Astrocyte (in vitro differentiated cells and primary cell): ENCODE data around the gene AGPAT1. TPM values are rescaled to one million over a fixed set of nuclear protein-coding genes. Genes with fewer than 3 reads are reported as not detected.

ENCODE experiments used
- DNase-seq: peaks from one replicate; pipeline ENCODE4 v3.0.0-alpha.2; 2010; ENCODE audit warnings: low read depth
- FAIRE-seq: peaks from 2 replicates; lab custom pipeline; 2011; peaks lifted over from hg19 to GRCh38; lab: Jason Lieb, UNC
- H2AFZ ChIP-seq: 2 replicates; pipeline ENCODE4 v1.6.0; 2012; ENCODE audit warnings: low read depth, low read length, inconsistent platforms
- H3K27ac ChIP-seq: 2 replicates; pipeline ENCODE4 v1.5.1; 2011; ENCODE audit warnings: low read depth, low read length, inconsistent platforms
- H3K27me3 ChIP-seq: 2 replicates; pipeline ENCODE4 v1.6.0; 2011; ENCODE audit warnings: low read length, inconsistent platforms; ENCODE audit not compliant: insufficient read depth
- H3K36me3 ChIP-seq: 2 replicates; pipeline ENCODE4 v1.5.1; 2011; ENCODE audit warnings: low read length, inconsistent platforms; ENCODE audit not compliant: insufficient read depth
- H3K4me1 ChIP-seq: 2 replicates; pipeline ENCODE4 v1.5.1; 2011; ENCODE audit warnings: low read length, inconsistent platforms; ENCODE audit not compliant: insufficient read depth
- H3K4me2 ChIP-seq: 2 replicates; pipeline ENCODE4 v1.6.0; 2012; ENCODE audit warnings: low read length, inconsistent platforms
- H3K4me3 ChIP-seq: 2 replicates; pipeline ENCODE4 v1.5.1; 2011; ENCODE audit warnings: low read depth, mild to moderate bottlenecking, low read length, inconsistent platforms; ENCODE audit not compliant: insufficient read depth
- H3K79me2 ChIP-seq: 2 replicates; pipeline ENCODE4 v1.6.0; 2012; ENCODE audit warnings: mild to moderate bottlenecking, low read length, inconsistent platforms; ENCODE audit not compliant: insufficient read depth
- H3K9ac ChIP-seq: 2 replicates; pipeline ENCODE4 v1.6.0; 2012; ENCODE audit warnings: mild to moderate bottlenecking, low read length, inconsistent platforms
- H3K9me3 ChIP-seq: 2 replicates; pipeline ENCODE4 v1.5.1; 2012; ENCODE audit warnings: low read depth, mild to moderate bottlenecking, low read length, inconsistent platforms; ENCODE audit not compliant: insufficient read depth
- H4K20me1 ChIP-seq: 2 replicates; pipeline ENCODE4 v1.6.0; 2012; ENCODE audit warnings: low read length, inconsistent platforms; ENCODE audit not compliant: insufficient read depth
- H3K27ac Mint-ChIP-seq: one replicate; pipeline ENCODE4 v1.8.0; 2021; ENCODE audit warnings: mild to moderate bottlenecking, mixed read lengths; ENCODE audit not compliant: unreplicated experiment
- H3K27me3 Mint-ChIP-seq: one replicate; pipeline ENCODE4 v1.8.0; 2021; ENCODE audit warnings: low read depth, mixed read lengths; ENCODE audit not compliant: unreplicated experiment
- H3K36me3 Mint-ChIP-seq: one replicate; pipeline ENCODE4 v1.8.0; 2021; ENCODE audit warnings: low read depth, mixed read lengths; ENCODE audit not compliant: unreplicated experiment
- H3K4me1 Mint-ChIP-seq: one replicate; pipeline ENCODE4 v1.8.0; 2021; ENCODE audit warnings: low read depth, mixed read lengths; ENCODE audit not compliant: unreplicated experiment
- H3K4me3 Mint-ChIP-seq: one replicate; pipeline ENCODE4 v1.8.0; 2021; ENCODE audit warnings: mild to moderate bottlenecking, moderate library complexity, mixed read lengths; ENCODE audit not compliant: unreplicated experiment
- H3K9me3 Mint-ChIP-seq: one replicate; pipeline ENCODE4 v1.8.0; 2021; ENCODE audit warnings: mild to moderate bottlenecking, mixed read lengths; ENCODE audit not compliant: unreplicated experiment
- CTCF ChIP-seq: IDR thresholded peaks from 2 replicates; pipeline ENCODE4 v1.5.1; 2011; ENCODE audit warnings: low read depth, mild to moderate bottlenecking, inconsistent platforms, low read length, moderate library complexity; ENCODE audit not compliant: insufficient read depth
- EZH2 ChIP-seq: IDR thresholded peaks from 2 replicates; pipeline ENCODE4 v1.6.1; 2012; ENCODE audit warnings: mild to moderate bottlenecking, low read length, inconsistent platforms; ENCODE audit not compliant: insufficient read depth
- total RNA-seq: library from RNA; stranded (reverse); gene quantifications from 2 replicates; pipeline ENCODE4 v1.2.1, GENCODE V29; 2021

The AGPAT1 gene
- total RNA-seq, 1 donor from 2014 or later = 94.8 TPM

- Histone ChIP-seq H3K4me1 (peaks cover 7% of the 10 kb centered on the region), H3K9ac (no peak overlapping the region), H4K20me1 (no peaks in the 10 kb centered on the region), H3K27me3 (peaks cover 37% of the 10 kb centered on the region), H3K9me3 (no peaks in the 10 kb centered on the region), H3K36me3 (no peaks in the 10 kb centered on the region), H3K4me2 (peak overlapping the region; percentile 66), H3K4me3 (no peak overlapping the region), H2AFZ (no peak overlapping the region), H3K79me2 (no peaks in the 10 kb centered on the region), H3K27ac (no peak overlapping the region)
- TF ChIP-seq EZH2 = no peak
- no peak for TF ChIP-seq CTCF
- Mint-ChIP-seq H3K36me3 (peaks cover 6% of the 10 kb centered on the region), H3K4me1 (peaks cover 15% of the 10 kb centered on the region), H3K27me3 (peaks cover 33% of the 10 kb centered on the region), H3K4me3 (no peak overlapping the region), H3K27ac (peak overlapping the region; percentile 53), H3K9me3 (peaks cover 9% of the 10 kb centered on the region)
- no peak for FAIRE-seq
- DNase-seq = no peak
Measured at GRCh38 chr6:32147401-32148132, 28.3 kb downstream of the AGPAT1 start.

GRCh38 chr6:32146687-32147086 is 29.2 kb downstream of the AGPAT1 start:
- no peaks in the 10 kb centered on the region for H3K79me2 ChIP-seq
- no peaks in the 10 kb centered on the region for H3K36me3 ChIP-seq
- H3K4me3 Mint-ChIP-seq = peak overlapping the region; percentile 4
- H3K27ac Mint-ChIP-seq = peak overlapping the region; percentile 94
- no peaks in the 10 kb centered on the region for H4K20me1 ChIP-seq
- TF ChIP-seq CTCF = no peak
- no peak for TF ChIP-seq EZH2
- peaks cover 17% of the 10 kb centered on the region for H3K4me1 Mint-ChIP-seq
- peaks cover 33% of the 10 kb centered on the region for H3K27me3 Mint-ChIP-seq
- FAIRE-seq (no peak), DNase-seq (no peak)
- peaks cover 9% of the 10 kb centered on the region for H3K9me3 Mint-ChIP-seq
- H3K4me2 ChIP-seq = no peak overlapping the region
- H3K4me3 ChIP-seq = no peak overlapping the region
- peaks cover 37% of the 10 kb centered on the region for H3K27me3 ChIP-seq
- H3K9me3 ChIP-seq = no peaks in the 10 kb centered on the region
- no peak overlapping the region for H3K27ac ChIP-seq
- peaks cover 6% of the 10 kb centered on the region for H3K36me3 Mint-ChIP-seq
- H3K4me1 ChIP-seq = no peaks in the 10 kb centered on the region
- no peak overlapping the region for H2AFZ ChIP-seq
- H3K9ac ChIP-seq = no peak overlapping the region

GRCh38 chr6:32146287-32146686 is 29.6 kb downstream of the AGPAT1 start:
- peak overlapping the region; percentile 94 for H3K27ac Mint-ChIP-seq

More at GRCh38 chr6:32146287-32146686, 29.6 kb downstream of the AGPAT1 start:
- H3K27me3 Mint-ChIP-seq = peaks cover 31% of the 10 kb centered on the region
- no peaks in the 10 kb centered on the region for H3K79me2 ChIP-seq
- no peaks in the 10 kb centered on the region for H4K20me1 ChIP-seq
- TF ChIP-seq CTCF (no peak), EZH2 (no peak)
- no peaks in the 10 kb centered on the region for H3K36me3 ChIP-seq
- H3K4me1 Mint-ChIP-seq = peaks cover 20% of the 10 kb centered on the region
- H2AFZ ChIP-seq = no peak overlapping the region
- no peak overlapping the region for H3K27ac ChIP-seq
- H3K36me3 Mint-ChIP-seq = peaks cover 6% of the 10 kb centered on the region
- H3K4me3 Mint-ChIP-seq = peak overlapping the region; percentile 4
- H3K4me2 ChIP-seq = no peak overlapping the region
- no peaks in the 10 kb centered on the region for H3K4me1 ChIP-seq
- DNase-seq = no peak
- no peak for FAIRE-seq
- no peak overlapping the region for H3K9ac ChIP-seq
- H3K4me3 ChIP-seq = no peak overlapping the region
- peaks cover 37% of the 10 kb centered on the region for H3K27me3 ChIP-seq
- no peaks in the 10 kb centered on the region for H3K9me3 ChIP-seq
- H3K9me3 Mint-ChIP-seq = peaks cover 9% of the 10 kb centered on the region
